HepG2 (cell line): ENCODE results near the gene ELMOD3. TPM values are rescaled to one million over a fixed set of nuclear protein-coding genes. Genes with fewer than 3 reads are reported as not detected.

Experiments used
- ATF7-NPFF ChIP-seq: sonication (generic); formaldehyde crosslinking; IDR thresholded peaks from 2 replicates; pipeline ENCODE4 v1.8.1; 2023; ENCODE audit warnings: mild to moderate bottlenecking, low read depth, missing genetic modification reagents, moderate library complexity
- KDM2A ChIP-seq: sonication (generic); formaldehyde crosslinking; IDR thresholded peaks from 2 replicates; pipeline ENCODE4 v1.4.0; 2020; ENCODE audit warnings: low read depth, missing genetic modification reagents, borderline replicate concordance
- RNF2 ChIP-seq: fragments of 450-650 bp; conservative IDR thresholded peaks from 2 replicates; pipeline ENCODE4 v1.6.1; 2016; ENCODE audit warnings: low read depth
- ZSCAN25 ChIP-seq: sonication (generic); formaldehyde crosslinking; IDR thresholded peaks from 2 replicates; pipeline ENCODE4 v1.8.0; 2022; ENCODE audit warnings: mild to moderate bottlenecking, missing genetic modification reagents
- polyA plus RNA-seq, 8 experiments: library from polyadenylated mRNA; depleted of rRNA in 3 of 8; stranded (reverse) in 7 of 8; unstranded in 1 of 8; fragments of >200 nt; fragmentation: Illumina TruSeq in 4 of 8; extraction: Trizol in 4 of 8; gene quantifications; 2 replicates each; pipeline versions ENCODE4 v1.2.1 to v1.2.3, GENCODE V29; 2011 to 2016; ENCODE audit warnings: low read depth in 4 of 8, missing spikeins in 1 of 8, mixed read lengths in 1 of 8; ENCODE audit not compliant: insufficient read depth in 1 of 8
- total RNA-seq, 5 experiments: library from RNA; depleted of rRNA; stranded (reverse); fragments of >200 nt; fragmentation: Illumina TruSeq; extraction: Trizol; gene quantifications; 2 replicates each; pipeline ENCODE4 v1.2.3, GENCODE V29; 2016; ENCODE audit warnings: low read depth in 1 of 5
- TF ChIP-seq, protein P1 (sequence below): sonication (generic); formaldehyde crosslinking; conservative IDR thresholded peaks from 2 replicates; pipeline ENCODE4 v1.4.0; 2020; ENCODE audit warnings: mild to moderate bottlenecking, missing genetic modification reagents, moderate library complexity
- TF ChIP-seq, protein P2 (sequence below): IDR thresholded peaks from 2 replicates; pipeline ENCODE4 v1.6.1; 2016; ENCODE audit warnings: missing compliant biosample characterization, missing genetic modification reagents, borderline replicate concordance
- TF ChIP-seq, protein P3 (sequence below): sonication (generic); formaldehyde crosslinking; IDR thresholded peaks from 2 replicates; pipeline ENCODE4 v1.5.1; 2020; ENCODE audit warnings: mild to moderate bottlenecking, missing genetic modification reagents
- TF ChIP-seq, protein P4 (sequence below), 2 experiments: sonication (generic) in 1 of 2; formaldehyde crosslinking in 1 of 2; IDR thresholded peaks; 2 replicates each; pipeline versions ENCODE4 v1.4.0 to v1.6.1; 2016 to 2020; ENCODE audit warnings: borderline replicate concordance in 1 of 2, low read depth in 1 of 2, mild to moderate bottlenecking in 1 of 2, missing genetic modification reagents in 1 of 2

The ELMOD3 gene
- total and polyA plus RNA-seq, 2 of the 13 experiments (the other 11 are each of a cell fraction or from before 2014, with no cell fraction given): 13.3 to 19.5 TPM

DNA sequence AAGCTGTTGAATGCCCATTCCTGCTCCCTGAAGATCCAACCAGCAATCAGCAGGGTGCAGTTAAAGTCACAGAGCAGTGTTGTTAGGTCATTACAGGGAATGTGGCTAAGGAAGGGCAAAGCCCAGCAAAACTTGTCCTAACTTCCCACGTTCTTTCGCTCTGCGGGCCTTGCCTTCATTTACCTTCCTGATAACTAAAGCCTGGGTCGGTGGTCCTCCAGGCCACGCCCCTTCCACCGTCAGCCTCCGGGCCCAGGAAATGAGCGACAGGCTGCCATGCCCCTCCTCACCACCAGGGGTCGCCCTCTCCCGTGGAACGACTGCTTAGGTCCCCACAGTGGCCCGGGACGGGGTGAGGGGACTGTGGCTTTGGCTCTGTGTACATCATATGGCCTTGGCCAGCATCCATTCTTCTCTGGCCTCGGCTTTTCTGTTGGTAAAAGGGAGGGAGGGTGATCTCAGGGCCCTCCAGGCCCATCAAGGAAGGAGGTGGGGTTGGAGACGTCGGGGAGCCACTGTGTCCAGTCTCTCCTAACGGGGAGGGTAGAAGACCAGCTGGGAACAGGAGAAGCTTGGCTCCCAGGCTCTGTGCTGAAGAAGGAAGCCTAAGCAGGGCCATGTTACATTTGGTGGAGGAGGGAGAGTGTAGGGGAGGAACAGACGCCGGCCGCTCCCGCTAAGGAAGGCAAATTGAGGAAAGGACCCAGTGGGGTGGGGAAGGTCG lies 66.1 kb downstream of the ELMOD3 start (continued):
- TF ChIP-seq, protein P1, sequence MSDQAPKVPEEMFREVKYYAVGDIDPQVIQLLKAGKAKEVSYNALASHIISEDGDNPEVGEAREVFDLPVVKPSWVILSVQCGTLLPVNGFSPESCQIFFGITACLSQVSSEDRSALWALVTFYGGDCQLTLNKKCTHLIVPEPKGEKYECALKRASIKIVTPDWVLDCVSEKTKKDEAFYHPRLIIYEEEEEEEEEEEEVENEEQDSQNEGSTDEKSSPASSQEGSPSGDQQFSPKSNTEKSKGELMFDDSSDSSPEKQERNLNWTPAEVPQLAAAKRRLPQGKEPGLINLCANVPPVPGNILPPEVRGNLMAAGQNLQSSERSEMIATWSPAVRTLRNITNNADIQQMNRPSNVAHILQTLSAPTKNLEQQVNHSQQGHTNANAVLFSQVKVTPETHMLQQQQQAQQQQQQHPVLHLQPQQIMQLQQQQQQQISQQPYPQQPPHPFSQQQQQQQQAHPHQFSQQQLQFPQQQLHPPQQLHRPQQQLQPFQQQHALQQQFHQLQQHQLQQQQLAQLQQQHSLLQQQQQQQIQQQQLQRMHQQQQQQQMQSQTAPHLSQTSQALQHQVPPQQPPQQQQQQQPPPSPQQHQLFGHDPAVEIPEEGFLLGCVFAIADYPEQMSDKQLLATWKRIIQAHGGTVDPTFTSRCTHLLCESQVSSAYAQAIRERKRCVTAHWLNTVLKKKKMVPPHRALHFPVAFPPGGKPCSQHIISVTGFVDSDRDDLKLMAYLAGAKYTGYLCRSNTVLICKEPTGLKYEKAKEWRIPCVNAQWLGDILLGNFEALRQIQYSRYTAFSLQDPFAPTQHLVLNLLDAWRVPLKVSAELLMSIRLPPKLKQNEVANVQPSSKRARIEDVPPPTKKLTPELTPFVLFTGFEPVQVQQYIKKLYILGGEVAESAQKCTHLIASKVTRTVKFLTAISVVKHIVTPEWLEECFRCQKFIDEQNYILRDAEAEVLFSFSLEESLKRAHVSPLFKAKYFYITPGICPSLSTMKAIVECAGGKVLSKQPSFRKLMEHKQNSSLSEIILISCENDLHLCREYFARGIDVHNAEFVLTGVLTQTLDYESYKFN (CRISPR knock-in tag): no peak
- TF ChIP-seq KDM2A (CRISPR knock-in tag): peak; percentile 92
- TF ChIP-seq, protein P2, sequence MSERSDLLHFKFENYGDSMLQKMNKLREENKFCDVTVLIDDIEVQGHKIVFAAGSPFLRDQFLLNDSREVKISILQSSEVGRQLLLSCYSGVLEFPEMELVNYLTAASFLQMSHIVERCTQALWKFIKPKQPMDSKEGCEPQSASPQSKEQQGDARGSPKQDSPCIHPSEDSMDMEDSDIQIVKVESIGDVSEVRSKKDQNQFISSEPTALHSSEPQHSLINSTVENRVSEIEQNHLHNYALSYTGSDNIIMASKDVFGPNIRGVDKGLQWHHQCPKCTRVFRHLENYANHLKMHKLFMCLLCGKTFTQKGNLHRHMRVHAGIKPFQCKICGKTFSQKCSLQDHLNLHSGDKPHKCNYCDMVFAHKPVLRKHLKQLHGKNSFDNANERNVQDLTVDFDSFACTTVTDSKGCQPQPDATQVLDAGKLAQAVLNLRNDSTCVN: peak; percentile 21; the same call in 1 of the 2 replicates
- TF ChIP-seq, protein P3, sequence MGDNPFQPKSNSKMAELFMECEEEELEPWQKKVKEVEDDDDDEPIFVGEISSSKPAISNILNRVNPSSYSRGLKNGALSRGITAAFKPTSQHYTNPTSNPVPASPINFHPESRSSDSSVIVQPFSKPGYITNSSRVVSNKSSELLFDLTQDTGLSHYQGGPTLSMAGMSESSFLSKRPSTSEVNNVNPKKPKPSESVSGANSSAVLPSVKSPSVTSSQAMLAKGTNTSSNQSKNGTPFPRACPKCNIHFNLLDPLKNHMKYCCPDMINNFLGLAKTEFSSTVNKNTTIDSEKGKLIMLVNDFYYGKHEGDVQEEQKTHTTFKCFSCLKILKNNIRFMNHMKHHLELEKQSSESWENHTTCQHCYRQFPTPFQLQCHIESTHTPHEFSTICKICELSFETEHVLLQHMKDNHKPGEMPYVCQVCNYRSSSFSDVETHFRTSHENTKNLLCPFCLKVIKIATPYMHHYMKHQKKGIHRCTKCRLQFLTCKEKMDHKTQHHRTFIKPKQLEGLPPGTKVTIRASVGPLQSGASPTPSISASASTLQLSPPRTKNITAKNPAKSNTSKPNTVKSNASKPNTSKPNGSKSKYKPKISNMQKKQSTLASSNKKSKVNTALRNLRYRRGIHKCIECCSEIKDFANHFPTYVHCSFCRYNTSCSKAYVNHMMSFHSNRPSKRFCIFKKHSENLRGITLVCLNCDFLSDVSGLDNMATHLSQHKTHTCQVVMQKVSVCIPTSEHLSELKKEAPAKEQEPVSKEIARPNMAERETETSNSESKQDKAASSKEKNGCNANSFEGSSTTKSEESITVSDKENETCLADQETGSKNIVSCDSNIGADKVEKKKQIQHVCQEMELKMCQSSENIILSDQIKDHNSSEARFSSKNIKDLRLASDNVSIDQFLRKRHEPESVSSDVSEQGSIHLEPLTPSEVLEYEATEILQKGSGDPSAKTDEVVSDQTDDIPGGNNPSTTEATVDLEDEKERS: peak; percentile 3; the same call in 1 of the 2 replicates
- no peak for TF ChIP-seq RNF2
- TF ChIP-seq, protein P4, sequence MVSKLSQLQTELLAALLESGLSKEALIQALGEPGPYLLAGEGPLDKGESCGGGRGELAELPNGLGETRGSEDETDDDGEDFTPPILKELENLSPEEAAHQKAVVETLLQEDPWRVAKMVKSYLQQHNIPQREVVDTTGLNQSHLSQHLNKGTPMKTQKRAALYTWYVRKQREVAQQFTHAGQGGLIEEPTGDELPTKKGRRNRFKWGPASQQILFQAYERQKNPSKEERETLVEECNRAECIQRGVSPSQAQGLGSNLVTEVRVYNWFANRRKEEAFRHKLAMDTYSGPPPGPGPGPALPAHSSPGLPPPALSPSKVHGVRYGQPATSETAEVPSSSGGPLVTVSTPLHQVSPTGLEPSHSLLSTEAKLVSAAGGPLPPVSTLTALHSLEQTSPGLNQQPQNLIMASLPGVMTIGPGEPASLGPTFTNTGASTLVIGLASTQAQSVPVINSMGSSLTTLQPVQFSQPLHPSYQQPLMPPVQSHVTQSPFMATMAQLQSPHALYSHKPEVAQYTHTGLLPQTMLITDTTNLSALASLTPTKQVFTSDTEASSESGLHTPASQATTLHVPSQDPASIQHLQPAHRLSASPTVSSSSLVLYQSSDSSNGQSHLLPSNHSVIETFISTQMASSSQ (IDR thresholded peaks at IDR 0.05; ENCODE audit: low read depth): no peak; the same call in 1 of the 2 replicates
- TF ChIP-seq, protein P4 (CRISPR knock-in tag; IDR thresholded peaks at IDR 0.05; ENCODE audit: borderline replicate concordance): no peak
- no peak; the same call in 1 of the 2 replicates for TF ChIP-seq ZSCAN25 (CRISPR knock-in tag)
- no peak; the same call in 1 of the 2 replicates for TF ChIP-seq ATF7-NPFF (CRISPR knock-in tag)
